ENCODE measurements around the gene FAM81A.

Gene FAM81A

GRCh38 chr15:59443341-59444072, 5.5 kb downstream of the FAM81A start:
- Histone ChIP-seq H3K4me3 (no peak overlapping the region), H3K27ac (no peak overlapping the region)
- no peak for TF ChIP-seq CTCF (IDR thresholded peaks at IDR 0.05)
- DNase-seq (ENCODE audit: low spot score), result no peak

- Histone ChIP-seq H3K27ac (no peak overlapping the region), H3K4me3 (no peak overlapping the region)
- DNase-seq (ENCODE audit: low spot score), result no peak
- TF ChIP-seq CTCF (IDR thresholded peaks at IDR 0.05), result no peak
Observed at GRCh38 chr15:59444081-59444835, 6.3 kb downstream of the FAM81A start.

GRCh38 chr15:59444980-59445545, 7.1 kb downstream of the FAM81A start:
- no peak for DNase-seq (ENCODE audit: low spot score)

GRCh38 chr15:59446232-59446957, 8.4 kb downstream of the FAM81A start:
- no peak for DNase-seq (ENCODE audit: low spot score)
- no peak for TF ChIP-seq CTCF (IDR thresholded peaks at IDR 0.05)
- no peak overlapping the region for H3K27ac ChIP-seq
- no peak overlapping the region for H3K4me3 ChIP-seq

More at GRCh38 chr15:59444980-59445545, 7.1 kb downstream of the FAM81A start:
- Histone ChIP-seq H3K4me3 (peak overlapping the region; percentile 14), H3K27ac (no peak overlapping the region)
- TF ChIP-seq CTCF (IDR thresholded peaks at IDR 0.05), result no peak

- no peak for TF ChIP-seq CTCF (IDR thresholded peaks at IDR 0.05)
- Histone ChIP-seq H3K27ac (no peak overlapping the region), H3K4me3 (no peak overlapping the region)
- DNase-seq (ENCODE audit: low spot score), result no peak
Observed at GRCh38 chr15:59447367-59447766, 9.4 kb downstream of the FAM81A start.

- DNase-seq (ENCODE audit: low spot score), result no peak
- Histone ChIP-seq H3K4me3 (no peak overlapping the region), H3K27ac (no peak overlapping the region)
- no peak for TF ChIP-seq CTCF (IDR thresholded peaks at IDR 0.05)
Observed at GRCh38 chr15:59448871-59449270, 10.9 kb downstream of the FAM81A start.

Measured in coronary artery (tissue), 2 donors.